Bronchial epithelial cell (primary cell): ENCODE measurements around the gene PARVB. TPM values are rescaled to one million over a fixed set of nuclear protein-coding genes. Genes with fewer than 3 reads are reported as not detected.

Source experiments
- DNase-seq: peaks from one replicate; pipeline ENCODE4 v3.0.0-alpha.2; 2010; ENCODE audit warnings: low read depth
- FAIRE-seq: peaks from 2 replicates; lab custom pipeline; 2011; peaks lifted over from hg19 to GRCh38; lab: Jason Lieb, UNC
- H3K27me3 ChIP-seq: 2 replicates; pipeline ENCODE4 v1.5.1; 2011; ENCODE audit warnings: low read length; ENCODE audit not compliant: control insufficient read depth, insufficient read depth
- H3K36me3 ChIP-seq: 2 replicates; pipeline ENCODE4 v1.5.1; 2011; ENCODE audit warnings: low read length; ENCODE audit not compliant: control insufficient read depth, insufficient read depth
- H3K4me3 ChIP-seq: 2 replicates; pipeline ENCODE4 v1.5.1; 2011; ENCODE audit warnings: mild to moderate bottlenecking, low read depth, low read length, control low read depth
- CTCF ChIP-seq: IDR thresholded peaks from 2 replicates; pipeline ENCODE4 v1.5.1; 2011; ENCODE audit warnings: mild to moderate bottlenecking, moderate library complexity, low read length, control low read depth, inconsistent platforms; ENCODE audit not compliant: insufficient read depth, severe bottlenecking
- total RNA-seq: library from RNA; depleted of rRNA; stranded (reverse); fragments of >200 nt; gene quantifications from 2 replicates; pipeline ENCODE4 v1.2.1, GENCODE V29; 2014

Gene PARVB
- total RNA-seq, 1 donor from 2014 or later = 3.4 TPM

GRCh38 chr22:44192816-44193534 lies 168.9 kb downstream of the PARVB start:
- no peaks in the 10 kb centered on the region for H3K36me3 ChIP-seq
- no peak overlapping the region for H3K4me3 ChIP-seq
- FAIRE-seq (no peak), DNase-seq (no peak)
- peaks cover 6% of the 10 kb centered on the region for H3K27me3 ChIP-seq
- no peak for TF ChIP-seq CTCF

- Histone ChIP-seq H3K27me3 (peaks cover 6% of the 10 kb centered on the region), H3K4me3 (no peak overlapping the region), H3K36me3 (no peaks in the 10 kb centered on the region)
- no peak for TF ChIP-seq CTCF
- peak; percentile 8 for DNase-seq
- FAIRE-seq = peak; percentile 70
Measured at GRCh38 chr22:44193535-44193891, 169.4 kb downstream of the PARVB start.

GRCh38 chr22:44194569-44194968 lies 170.5 kb downstream of the PARVB start:
- DNase-seq (no peak), FAIRE-seq (no peak)
- no peak overlapping the region for H3K4me3 ChIP-seq
- no peak for TF ChIP-seq CTCF
- H3K36me3 ChIP-seq = no peaks in the 10 kb centered on the region
- H3K27me3 ChIP-seq = peaks cover 6% of the 10 kb centered on the region

- TF ChIP-seq CTCF = no peak
- H3K36me3 ChIP-seq = no peaks in the 10 kb centered on the region
- H3K27me3 ChIP-seq = peaks cover 6% of the 10 kb centered on the region
- no peak overlapping the region for H3K4me3 ChIP-seq
- DNase-seq = no peak
- FAIRE-seq = no peak
Measured at GRCh38 chr22:44195189-44195871, 171.2 kb downstream of the PARVB start.

GRCh38 chr22:44196241-44196640 lies 172.1 kb downstream of the PARVB start:
- Histone ChIP-seq H3K4me3 (no peak overlapping the region), H3K36me3 (no peaks in the 10 kb centered on the region), H3K27me3 (peaks cover 6% of the 10 kb centered on the region)
- FAIRE-seq (no peak), DNase-seq (no peak)
- no peak for TF ChIP-seq CTCF
